HG02885 (cell line): ENCODE data around the gene NIT2.
"Not testable (repeated sequence)": the region's sequence is repeated elsewhere in the genome, so short reads cannot be mapped to it uniquely, and the experiment has no call there.

Experiments
- ATAC-seq: cut with Tn5 transposase; IDR thresholded peaks from one replicate; pipeline ENCODE4 v1.9.1; 2021; ENCODE audit warnings: mild to moderate bottlenecking; ENCODE audit not compliant: unreplicated experiment, poor library complexity

Gene NIT2

DNA sequence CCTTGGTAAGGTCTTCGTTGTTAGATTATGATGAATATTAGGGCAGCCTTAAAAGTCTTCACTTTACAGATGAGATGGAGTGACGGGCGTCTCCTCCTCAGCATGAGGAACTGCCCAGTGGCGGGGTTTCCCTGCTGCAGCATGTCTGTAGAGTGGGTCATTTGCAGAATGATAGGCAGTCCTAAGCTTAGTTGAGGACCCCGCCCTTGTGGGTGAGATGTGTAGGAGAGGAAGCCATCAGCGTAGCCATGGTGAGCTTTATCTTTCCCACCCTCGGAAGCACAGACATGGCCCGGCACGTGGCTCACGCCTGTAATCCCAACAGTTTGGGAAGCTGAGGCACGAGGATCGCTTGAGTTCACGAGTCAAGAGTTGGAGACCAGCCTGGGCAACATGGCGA is 877 bp downstream of the NIT2 start:
- peak; percentile 50 for ATAC-seq

DNA sequence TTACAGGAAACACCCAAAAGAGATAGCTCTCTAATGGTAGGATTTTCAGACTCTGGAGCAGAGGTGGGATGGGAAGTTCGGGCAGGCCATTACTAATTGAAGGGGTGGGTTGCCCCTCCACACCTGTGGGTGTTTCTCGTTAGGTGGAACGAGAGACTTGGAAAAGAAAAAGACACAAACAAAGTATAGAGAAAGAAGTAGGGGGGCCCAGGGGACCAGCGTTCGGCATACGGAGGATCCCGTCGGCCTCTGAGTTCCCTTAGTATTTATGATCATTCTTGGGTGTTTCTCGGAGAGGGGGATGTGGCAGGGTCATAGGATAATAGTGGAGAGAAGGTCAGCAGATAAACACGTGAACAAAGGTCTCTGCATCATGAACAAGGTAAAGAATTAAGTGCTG is 1.7 kb downstream of the NIT2 start:
- not testable (repeated sequence) for ATAC-seq

DNA sequence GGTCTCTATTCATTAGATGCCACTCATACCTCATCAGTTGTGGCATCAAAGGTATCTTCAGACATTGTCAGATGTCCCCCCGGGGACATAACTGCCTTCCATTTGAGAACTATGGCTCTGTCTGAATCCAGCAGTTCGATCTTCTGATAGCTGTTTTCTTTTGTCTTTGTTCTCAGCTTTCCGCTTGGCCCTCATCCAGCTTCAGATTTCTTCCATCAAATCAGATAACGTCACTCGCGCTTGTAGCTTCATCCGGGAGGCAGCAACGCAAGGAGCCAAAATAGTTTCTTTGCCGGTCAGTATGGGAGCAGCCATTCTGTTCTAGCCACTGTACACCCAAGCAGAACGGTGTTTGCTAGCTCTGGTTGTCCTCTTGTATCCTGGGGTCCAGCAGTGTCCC is 4.4 kb downstream of the NIT2 start:
- ATAC-seq: no peak

DNA sequence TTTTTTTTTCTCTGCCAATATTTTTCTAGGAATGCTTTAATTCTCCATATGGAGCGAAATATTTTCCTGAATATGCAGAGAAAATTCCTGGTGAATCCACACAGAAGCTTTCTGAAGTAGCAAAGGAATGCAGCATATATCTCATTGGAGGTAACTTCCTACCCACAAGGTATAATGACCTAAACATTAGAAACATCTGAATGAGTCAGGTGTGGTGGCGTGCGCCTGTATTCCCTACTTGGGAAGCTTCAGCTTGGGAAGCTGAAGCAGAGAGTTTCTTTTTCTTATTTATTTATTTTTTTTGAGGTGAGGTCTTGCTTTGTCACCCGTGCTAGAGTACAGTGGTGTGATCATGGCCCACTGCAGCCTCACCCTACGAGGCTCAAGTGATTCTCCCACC is 5.2 kb downstream of the NIT2 start:
- no peak for ATAC-seq

DNA sequence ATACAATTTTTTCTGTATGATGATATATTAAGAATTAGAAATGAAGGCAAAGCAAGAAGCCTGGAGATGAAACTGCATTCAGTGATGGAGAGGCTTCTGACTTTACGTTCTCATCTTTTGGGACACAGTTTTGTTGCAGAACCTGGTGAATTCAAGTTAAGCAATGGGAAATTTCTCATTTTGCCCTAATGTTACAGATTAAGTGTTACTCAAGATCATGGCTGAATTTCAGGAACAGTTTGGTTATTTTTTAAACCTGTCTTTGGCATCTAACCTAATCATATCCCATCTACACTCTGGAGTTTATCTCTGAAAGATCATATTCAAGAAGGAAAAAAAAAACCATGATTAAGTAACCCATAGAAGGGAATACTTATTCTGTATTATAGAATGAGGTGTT is 6.0 kb downstream of the NIT2 start:
- ATAC-seq: no peak

DNA sequence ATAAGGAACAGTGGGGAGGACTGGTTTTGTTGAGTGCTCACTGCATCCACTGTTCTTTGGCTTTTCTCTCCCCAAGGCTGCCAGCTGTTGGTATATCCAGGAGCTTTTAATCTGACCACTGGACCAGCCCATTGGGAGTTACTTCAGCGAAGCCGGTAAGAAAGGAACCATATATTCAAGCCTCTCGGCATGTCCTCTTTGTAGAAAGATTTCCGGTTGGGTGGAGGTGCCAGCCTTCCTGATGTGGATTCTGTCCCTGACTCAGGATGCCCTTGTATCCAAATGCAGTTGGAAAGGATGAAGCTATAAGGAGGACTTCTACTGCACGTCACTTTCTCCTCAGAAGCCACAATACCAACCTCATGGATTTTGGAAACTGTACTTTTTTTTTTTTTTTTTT is 14.2 kb downstream of the NIT2 start:
- ATAC-seq: no peak

DNA sequence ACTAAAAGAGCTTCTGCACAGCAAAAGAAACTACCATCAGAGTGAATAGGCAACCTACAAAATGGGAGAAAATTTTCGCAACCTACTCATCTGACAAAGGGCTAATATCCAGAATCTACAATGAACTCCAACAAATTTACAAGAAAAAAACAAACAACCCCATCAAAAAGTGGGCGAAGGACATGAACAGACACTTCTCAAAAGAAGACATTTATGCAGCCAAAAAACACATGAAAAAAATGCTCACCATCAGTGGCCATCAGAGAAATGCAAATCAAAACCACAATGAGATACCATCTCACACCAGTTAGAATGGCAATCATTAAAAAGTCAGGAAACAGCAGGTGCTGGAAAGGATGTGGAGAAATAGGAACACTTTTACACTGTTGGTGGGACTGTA is 17.2 kb downstream of the NIT2 start:
- ATAC-seq: not testable (repeated sequence)

DNA sequence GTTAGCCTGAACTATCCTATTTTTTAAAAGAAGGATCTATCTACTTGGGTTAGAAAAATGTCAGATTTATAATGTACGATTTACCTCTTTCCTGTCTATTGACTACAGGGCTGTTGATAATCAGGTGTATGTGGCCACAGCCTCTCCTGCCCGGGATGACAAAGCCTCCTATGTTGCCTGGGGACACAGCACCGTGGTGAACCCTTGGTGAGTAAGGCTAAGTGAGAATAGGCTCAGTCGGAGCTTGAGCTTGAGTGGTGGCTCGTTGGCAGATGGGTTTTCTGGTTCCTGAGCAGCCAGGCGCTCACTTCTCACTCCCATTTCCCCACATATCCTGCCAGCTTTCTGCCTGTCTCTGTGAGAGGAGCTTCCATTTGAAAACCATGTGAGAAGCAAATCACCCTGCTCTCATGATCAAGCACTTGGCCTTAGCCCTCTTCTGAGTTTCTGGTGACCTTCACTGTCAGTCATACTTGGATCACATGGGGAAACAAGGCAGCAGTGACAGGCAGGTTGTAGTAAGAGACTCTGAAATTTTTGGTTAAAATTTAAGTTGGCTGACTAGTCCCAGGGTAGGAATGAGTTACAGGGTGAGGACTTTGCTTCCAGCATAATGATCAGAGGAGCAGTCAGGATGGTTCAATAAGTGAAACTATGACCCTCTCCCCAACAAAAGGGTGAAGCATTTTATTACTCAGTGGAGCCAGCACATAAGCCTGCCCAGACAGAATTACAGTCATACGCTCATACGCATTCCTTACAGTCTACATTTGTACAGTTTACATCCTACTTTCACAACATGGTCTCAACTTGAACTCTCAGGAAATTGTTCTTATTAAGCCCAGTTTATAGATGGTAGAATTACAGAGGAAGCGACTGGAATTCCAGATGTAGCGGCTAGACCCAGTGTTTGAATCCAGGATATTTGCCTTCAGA is 18.0 kb downstream of the NIT2 start:
- no peak for ATAC-seq

DNA sequence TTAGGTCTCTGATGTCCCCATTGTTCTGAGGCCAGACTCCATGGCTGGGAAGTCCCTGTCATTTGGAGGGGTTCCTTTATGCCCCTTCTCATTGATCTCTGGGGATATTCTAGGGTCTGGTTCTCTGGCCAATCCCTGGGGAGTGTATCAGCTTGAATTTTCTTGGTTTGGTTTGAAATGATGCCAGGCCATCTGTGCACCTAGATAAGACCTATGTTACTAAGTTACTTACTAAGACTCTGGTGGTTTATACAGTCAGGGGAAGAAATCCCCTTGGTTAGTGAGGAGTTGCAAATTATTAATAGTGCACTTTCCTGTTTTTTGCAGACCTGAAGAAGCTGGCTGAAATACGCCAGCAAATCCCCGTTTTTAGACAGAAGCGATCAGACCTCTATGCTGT is 20.3 kb downstream of the NIT2 start:
- no peak for ATAC-seq

DNA sequence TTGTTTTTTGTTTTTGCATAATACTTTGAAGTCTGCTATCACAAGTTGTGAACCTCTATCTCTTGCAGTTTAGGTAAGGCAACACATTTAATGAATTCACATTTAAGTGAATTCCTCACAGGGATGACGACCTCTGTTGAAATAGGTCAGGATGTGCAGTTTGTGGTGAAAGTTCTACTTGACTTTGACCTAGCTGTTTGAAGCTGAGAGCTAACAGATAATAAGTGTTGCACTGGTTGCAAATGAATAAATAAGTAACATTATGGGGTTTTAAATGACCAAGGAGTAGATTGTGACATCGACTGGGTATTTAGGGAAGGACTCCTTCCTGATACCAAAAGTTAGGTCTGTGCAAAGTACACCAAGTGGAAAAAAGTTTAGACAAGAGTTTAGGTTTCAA is 23.9 kb downstream of the NIT2 start:
- ATAC-seq: no peak

DNA sequence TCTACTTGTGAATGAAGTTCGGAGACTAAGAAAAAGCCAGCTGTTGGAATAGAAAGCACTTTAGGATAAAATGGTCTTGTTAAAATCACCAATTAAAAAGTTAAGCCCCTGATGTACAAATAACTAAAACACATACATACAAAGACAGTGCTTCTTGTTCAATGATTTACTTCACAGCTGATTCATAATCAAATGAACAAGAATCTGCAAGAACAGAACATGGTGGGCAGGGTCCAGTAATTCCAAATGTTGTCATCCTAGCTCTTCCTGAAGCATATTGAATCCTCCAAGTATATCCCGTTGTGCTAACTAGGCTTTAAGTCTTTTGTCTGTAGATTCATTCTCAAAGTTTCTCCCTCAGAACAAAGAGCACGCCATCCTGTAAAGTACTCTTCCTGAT is 24.5 kb downstream of the NIT2 start:
- no peak for ATAC-seq

DNA sequence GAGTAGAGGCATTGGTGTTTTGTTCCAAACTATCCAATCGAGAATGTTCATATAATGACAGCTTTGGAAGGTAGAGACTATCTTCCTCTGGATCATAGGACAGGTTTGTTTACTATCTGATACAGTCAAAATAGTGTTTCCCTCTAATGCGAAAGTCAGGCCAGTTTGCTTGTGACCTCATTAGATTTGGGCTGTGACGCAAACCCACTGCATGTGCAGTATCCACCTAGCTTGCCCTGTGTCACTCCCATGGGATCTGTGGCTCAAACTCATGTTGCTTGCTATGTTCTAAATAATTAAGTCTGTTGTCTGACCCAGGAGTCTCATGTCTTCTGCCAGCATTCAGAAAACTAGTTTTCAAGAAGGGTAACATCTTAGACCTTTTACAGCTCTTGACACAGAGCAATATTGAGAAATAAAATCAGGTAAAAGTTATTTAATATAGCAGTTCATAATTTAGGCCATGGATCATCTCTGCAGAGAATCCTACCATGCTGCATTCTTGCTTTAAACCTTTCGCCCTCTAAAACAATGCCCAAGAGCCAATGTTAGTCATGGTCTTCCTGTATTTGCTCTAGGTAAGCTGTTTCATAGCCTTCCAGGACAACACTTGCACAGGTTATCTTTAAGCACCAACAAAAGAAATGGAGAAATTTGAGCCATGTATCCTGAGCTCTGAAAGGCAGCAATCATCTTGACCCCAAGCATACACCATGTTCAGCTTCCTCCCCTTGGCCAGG is 26.4 kb downstream of the NIT2 start:
- no peak for ATAC-seq

DNA sequence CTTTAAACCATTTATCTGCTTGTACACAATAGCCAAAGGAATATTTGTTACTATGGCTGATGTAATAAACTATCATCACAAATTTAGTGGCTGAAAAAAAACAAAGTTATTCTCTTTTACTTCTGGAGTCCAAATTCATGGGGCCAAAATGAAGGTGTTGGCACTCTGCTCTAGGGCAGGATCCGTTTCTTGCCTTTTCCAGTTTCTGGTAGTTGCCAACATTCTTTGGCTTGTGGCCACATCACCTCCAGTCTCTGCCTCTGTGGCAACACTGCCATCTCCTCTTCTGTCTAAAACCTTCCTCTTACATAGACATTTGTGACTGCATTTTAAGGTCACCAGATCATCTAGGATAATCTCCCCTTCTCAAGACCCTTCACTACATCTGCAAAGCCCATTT is 27.3 kb downstream of the NIT2 start:
- ATAC-seq: no peak

DNA sequence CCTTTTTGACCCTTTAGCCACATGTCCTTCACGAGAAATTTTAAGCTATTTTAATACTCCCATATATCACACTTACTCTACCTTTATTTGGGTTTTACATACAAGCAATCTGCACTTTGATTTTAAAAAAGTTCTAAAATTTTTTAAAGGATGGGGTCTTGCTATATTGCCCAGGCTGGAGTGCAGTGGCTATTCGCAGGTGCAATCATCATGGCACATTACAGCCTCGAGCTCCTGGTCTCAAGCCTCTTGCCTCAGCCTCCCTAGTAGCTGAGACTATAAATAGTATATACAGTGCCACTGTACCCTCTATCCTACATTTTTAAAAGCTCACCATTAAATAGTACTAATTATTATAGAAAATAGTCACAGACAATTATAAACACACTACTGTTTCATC is 29.9 kb downstream of the NIT2 start:
- no peak for ATAC-seq

DNA sequence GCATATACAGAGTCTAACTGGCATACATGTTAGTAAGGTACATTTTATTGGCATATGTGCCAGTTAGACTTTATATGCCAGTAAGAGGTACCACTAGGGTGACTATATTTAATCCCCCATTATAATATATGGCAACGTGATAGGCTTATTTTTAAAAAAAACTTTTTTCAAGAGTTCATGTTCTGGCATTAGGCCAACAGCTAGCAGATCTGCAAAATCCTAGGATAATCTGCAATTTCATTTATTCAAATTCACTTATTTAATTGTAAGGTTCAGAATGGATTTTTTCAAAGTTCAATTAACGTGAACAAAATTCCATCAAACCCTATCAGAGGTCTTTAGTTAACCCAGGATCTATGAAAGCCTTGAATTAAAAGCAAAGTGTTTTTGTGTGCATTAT is 31.9 kb downstream of the NIT2 start:
- ATAC-seq: no peak

DNA sequence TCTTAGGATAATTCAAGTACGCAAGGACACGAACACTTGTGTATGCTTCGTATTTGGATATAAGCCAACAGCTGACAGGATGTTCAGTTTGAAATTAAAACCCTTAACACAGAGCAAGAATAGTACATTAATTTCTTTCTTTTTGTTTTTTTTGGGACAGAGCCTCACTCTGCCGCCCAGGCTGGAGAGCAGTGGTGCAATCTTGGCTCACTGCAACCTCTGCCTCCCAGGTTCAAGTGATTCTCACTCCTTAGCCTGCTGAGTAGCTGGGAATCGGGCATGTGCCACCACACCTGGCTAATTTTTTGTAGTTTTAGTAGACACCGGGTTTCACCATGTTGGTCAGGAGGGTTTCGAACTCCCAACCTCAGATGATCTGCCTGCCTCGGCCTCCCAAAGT is 33.9 kb downstream of the NIT2 start:
- no peak for ATAC-seq

DNA sequence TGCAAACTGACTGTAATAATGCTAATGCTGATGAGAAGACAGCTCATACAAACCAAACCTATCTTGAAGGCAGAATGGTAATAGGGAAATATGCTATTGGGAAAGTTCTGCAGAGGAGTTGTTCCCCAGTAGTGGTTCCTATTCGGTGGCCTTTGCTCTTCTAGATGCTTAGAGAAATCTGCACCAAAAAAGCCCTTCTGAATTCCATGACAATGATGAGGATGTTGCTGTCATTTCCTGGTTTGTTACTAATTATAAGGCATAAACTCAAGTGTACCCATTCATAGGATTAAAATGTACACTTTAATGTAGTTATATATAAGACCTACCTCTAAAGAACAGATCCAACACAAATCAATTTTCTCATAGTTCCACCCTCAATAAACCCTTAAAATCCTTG is 36.2 kb downstream of the NIT2 start:
- no peak for ATAC-seq

DNA sequence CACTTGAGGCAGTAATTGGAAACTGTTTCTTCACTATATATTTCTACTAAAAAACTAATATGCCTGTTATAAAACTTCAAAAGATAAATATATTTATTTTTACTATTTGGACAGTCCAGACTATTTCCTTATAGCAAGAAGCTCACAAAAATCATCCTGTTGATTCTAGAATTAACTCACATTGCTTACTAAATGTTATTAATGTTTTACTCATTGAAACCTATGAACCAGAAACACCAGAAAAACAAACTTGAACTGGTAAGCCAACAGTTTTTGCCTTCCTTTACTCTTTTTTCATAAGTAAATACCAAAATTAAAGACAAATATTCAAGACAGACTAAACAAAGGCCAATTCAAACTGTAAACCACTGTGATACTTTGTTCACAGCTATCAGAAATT is 40.0 kb downstream of the NIT2 start:
- ATAC-seq: no peak

DNA sequence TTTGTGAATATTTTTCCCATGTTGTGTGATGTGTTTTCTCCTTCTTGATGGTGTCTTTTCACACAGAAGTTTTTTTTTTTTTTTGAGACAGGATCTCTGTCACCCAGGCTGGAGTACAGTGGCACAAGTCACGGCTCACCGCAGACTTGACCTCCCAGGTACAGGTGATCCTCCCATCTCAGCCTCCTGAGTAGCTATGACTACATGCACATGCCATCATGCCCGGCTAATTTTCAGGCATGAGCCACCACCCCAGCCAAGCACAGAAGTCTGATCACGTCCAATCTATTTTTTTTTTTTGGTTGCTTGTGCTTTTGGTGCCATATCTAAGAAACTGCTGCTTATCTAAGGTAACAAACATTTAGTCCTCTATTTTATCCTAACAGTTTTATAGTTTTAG is 41.7 kb downstream of the NIT2 start:
- ATAC-seq: no peak

DNA sequence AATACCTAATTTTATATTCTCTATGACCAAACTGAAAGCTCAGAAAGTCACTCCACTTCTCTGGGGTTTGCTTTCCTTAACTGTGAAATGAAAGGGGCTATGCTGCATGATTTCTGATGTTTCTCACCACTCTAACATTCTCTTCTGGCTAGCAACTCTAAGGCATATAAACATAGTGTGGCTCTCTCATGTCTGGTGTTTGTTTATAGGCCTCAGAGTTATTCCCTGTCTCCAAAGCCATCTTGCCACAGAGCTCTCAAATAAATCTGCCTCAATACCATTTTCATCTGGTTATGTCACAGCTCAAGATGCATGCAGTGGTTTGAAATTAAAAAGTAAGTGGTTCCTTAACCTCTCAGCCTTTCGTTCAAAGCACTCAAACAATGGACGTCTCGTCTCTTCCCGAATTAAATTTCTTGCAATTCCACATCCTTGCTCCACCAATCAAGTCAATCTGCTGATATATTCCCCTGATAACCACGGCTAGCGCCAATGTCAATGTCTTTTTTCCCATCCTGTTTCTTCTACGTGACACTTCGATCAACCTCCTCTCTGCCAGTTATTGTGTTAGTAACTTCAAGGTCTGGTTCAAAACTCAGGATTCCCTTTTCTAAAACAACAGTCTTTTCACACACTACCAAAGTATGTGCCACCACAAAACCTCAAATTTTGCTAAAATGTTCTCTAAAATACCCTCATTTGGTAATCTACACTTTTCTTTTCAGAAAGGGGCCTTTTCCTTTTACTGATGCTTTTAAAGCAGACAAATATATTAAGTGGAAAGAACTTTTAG is 50.4 kb downstream of the NIT2 start:
- no peak for ATAC-seq
